Astrocyte of the spinal cord (primary cell): ENCODE measurements around the gene RNF115.

Experiments
- DNase-seq: peaks from one replicate; pipeline ENCODE4 v3.0.0; 2011; ENCODE audit warnings: low read depth, low spot score
- H3K4me3 ChIP-seq: 2 replicates; pipeline ENCODE4 v1.5.1; 2011; ENCODE audit warnings: low read depth, mild to moderate bottlenecking, low read length, moderate library complexity
- CTCF ChIP-seq: IDR thresholded peaks from 2 replicates; pipeline ENCODE4 v1.5.1; 2012; ENCODE audit warnings: low read depth, mild to moderate bottlenecking, low read length, inconsistent platforms
- in situ Hi-C: cut with HindIII; loops from 2 replicates; pipeline ENCODE4 v1.10.0; 2017; ENCODE audit warnings: low sequenced_read_pairs

The RNF115 gene

DNA sequence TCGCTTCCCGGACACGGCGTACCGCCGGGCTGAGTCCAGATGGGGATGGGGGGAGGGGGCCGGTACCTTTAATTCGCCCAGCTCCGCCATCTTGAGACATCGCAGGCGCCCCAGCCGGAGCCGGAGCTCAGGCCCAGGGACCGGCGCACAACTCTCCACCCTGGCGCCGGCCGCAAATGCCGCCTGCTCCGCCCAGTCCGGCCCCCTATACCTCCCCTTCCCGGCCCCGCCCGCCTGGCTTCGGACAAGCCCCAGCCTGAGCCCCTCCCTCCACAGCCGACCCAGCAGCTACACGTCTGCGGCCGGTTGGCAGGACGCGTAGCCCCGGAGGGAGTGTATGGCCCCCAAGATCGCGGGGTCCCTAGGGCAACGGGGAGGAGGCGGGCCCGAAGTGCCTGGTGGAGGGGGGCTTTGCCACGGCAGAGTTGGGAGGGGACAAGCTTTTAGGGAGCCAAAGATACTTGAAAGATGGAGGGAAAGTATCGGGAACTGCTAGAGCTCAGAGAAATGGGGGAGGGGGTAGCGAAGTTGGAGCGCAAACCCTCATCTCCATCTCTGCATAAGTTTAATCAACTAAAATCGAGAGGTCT is 35.1 kb upstream of the RNF115 start, which contains the start of gene PIAS3:
Gene PIAS3, minus strand, starts transcription at position 181 of the 590 bp plus-strand sequence. Its CDS starts 91 bp downstream, at position 90.
- no peak for TF ChIP-seq CTCF
- in situ Hi-C loops = no loop called here
- DNase-seq = peak; percentile 97
- peak within 1 kb of the TSS; percentile 85 for H3K4me3 ChIP-seq

DNA sequence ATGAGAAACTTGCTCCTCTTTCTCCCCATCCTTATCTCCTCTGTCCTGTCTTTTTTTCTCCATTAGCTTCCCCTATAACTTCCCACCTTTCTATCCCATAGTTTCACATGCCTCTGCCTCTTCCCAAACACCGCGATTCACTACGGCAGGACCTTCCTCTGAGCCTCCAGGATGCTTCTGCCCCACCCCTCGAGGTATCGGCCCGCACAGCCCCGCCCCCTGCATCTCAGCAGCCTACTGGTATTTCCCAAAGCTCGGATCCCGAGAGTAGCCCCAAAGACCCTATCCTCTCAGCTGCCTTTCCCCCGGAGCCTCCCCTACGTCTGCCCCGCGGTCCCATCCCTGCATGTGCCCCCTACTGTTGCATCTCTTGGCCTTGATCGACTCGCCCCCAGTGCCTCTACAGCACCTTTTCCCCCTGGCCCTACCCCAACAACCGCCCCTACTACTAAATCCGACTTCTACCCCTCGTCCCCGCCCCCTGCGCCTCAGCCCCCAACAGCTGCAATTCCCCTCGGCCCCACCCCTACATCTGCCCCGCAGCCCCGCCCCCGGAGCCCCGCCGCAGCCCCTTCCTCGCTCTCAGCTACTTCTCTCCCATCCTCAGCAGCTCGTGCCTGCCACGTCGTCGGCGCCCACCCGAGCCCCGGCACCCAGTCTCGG is 34.5 kb upstream of the RNF115 start:
- TF ChIP-seq CTCF = no peak
- DNase-seq = peak; percentile 22
- in situ Hi-C loops = no loop called here
- H3K4me3 ChIP-seq = peak overlapping the region; percentile 85

GRCh38 chr1:145857170-145857569 is 33.3 kb upstream of the RNF115 start:
- no peak overlapping the region for H3K4me3 ChIP-seq
- DNase-seq = no peak
- in situ Hi-C loops = no loop called here
- TF ChIP-seq CTCF = no peak

DNA sequence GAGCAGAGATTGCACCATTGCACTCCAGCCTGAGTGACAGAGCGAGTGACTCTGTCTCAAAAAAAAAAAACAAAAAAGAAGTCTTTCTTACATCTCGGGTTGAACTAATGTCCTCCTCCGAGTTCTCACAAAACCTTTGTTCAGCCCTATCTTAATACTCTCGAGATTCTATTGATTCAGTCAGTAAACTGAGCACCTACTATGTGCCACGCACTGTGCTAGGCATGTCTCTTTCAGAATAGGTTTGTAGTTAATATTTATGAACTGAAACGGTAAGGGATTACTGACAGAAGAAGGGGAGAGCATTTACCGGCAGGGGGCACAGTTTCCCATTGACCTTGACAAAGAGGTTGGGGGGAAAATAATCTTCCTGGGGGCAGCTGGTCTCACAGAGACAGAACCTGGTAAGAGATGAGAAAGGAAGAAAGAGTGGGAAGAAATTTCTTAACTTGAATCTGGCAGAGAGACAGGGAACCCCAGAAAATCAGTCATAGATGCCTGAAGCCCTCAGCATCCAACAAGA is 31.6 kb upstream of the RNF115 start:
- in situ Hi-C loops = no loop called here
- no peak for TF ChIP-seq CTCF
- DNase-seq = no peak
- H3K4me3 ChIP-seq = no peak overlapping the region

DNA sequence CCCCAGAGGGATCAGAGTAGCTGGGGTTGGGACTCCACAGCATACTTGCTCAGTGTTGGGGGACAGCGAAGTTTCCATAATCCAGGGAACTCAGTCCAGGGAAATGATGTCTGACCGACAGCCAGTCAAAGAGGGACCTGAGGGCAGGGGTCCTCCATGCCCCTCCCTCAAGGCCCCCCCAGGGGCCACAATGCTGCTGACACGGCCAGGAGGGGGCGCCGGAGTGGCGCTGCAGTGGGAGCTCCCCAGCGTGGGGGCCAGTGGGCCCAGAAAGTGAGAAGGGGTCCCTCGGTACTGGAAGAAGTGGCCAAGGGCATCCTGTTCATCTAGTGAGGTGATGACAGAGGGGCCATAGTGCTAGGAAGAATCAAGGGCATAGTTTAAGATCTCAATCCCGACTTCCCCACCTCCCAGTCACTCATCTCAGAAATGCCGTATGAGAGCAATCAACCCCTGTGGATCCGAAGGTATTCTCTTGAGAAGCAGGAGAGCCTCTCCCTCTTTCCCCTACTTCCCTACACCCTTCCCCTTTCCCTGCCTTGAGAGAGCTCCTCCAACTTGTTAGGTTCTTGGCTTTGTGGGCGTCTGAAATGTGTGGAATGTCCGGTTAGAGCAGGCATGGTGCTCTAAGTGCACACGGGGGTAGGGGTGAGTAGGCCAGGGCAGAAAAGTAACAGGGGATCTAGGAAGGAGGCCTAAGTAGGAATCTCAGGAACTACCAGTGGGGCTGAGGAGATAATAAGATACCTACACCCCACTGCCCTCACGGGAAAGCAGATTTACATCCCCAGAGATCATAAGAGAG is 25.7 kb upstream of the RNF115 start:
- H3K4me3 ChIP-seq = no peak overlapping the region
- in situ Hi-C loops = no loop called here
- DNase-seq = peak; percentile 52
- TF ChIP-seq CTCF = peak; percentile 61

DNA sequence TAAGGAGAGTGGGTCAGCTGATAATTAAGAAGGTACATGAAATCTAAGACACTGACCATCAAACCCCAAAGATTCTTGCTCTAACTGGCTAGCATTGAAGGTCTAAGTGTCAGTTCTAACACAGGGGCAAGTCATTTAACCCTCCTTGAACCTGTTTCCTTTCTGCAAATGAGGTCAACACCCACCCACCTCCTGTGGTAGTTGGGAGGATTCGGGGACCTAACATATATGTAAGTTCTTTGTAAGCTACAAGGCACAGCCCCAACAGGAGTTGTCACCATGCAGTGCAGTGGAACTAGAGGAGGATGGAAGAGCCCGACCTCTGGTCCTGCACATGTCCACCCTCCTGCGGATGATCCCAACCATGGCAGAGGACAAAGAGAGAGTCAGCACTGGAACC is 23.9 kb upstream of the RNF115 start:
- no peak for TF ChIP-seq CTCF
- in situ Hi-C loops = no loop called here
- DNase-seq = no peak
- H3K4me3 ChIP-seq = no peak overlapping the region
